MV-4-11 (cell line): ENCODE data around the gene OAS3.

Experiments used
- DNase-seq: peaks from one replicate; lab custom pipeline; 2025; lab: John Stamatoyannopoulos, UW

Gene OAS3

GRCh38 chr12:113021500-113021899 lies 83.2 kb downstream of the OAS3 start:
- DNase-seq, result no peak
